Measurements from ENCODE around the gene ARL6.

Gene ARL6

GRCh38 chr3:97795951-97796350 is 31.4 kb downstream of the ARL6 start:
- Mint-ChIP-seq H3K27ac (no peak overlapping the region), H3K9me3 (no peaks in the 10 kb centered on the region), H3K4me3 (no peak overlapping the region), H3K4me1 (ENCODE audit: low read depth) (peaks cover 1% of the 10 kb centered on the region), H3K36me3 (ENCODE audit: low read depth) (no peaks in the 10 kb centered on the region), H3K27me3 (ENCODE audit: low read depth) (no peaks in the 10 kb centered on the region)
- DNase-seq (ENCODE audit: low spot score): no peak

- H3K4me1 Mint-ChIP-seq (ENCODE audit: low read depth): no peaks in the 10 kb centered on the region
- H3K27ac Mint-ChIP-seq: no peak overlapping the region
- H3K9me3 Mint-ChIP-seq: no peaks in the 10 kb centered on the region
- H3K27me3 Mint-ChIP-seq (ENCODE audit: low read depth): peaks cover 14% of the 10 kb centered on the region
- no peaks in the 10 kb centered on the region for H3K36me3 Mint-ChIP-seq (ENCODE audit: low read depth)
- no peak overlapping the region for H3K4me3 Mint-ChIP-seq
- DNase-seq (ENCODE audit: low spot score): no peak
These were observed 39.9 kb downstream of the ARL6 start for GRCh38 chr3:97804471-97804870.

- peaks cover 18% of the 10 kb centered on the region for H3K27me3 Mint-ChIP-seq (ENCODE audit: low read depth)
- H3K36me3 Mint-ChIP-seq (ENCODE audit: low read depth): no peaks in the 10 kb centered on the region
- H3K4me1 Mint-ChIP-seq (ENCODE audit: low read depth): peaks cover 9% of the 10 kb centered on the region
- no peaks in the 10 kb centered on the region for H3K9me3 Mint-ChIP-seq
- H3K4me3 Mint-ChIP-seq: no peak overlapping the region
- no peak for DNase-seq (ENCODE audit: low spot score)
- H3K27ac Mint-ChIP-seq: no peak overlapping the region
These were observed 46.3 kb downstream of the ARL6 start for GRCh38 chr3:97810779-97811390.

GRCh38 chr3:97815149-97815917 is 50.8 kb downstream of the ARL6 start:
- H3K4me1 Mint-ChIP-seq (ENCODE audit: low read depth): peaks cover 12% of the 10 kb centered on the region
- H3K27me3 Mint-ChIP-seq (ENCODE audit: low read depth): peaks cover 8% of the 10 kb centered on the region
- no peaks in the 10 kb centered on the region for H3K9me3 Mint-ChIP-seq
- DNase-seq (ENCODE audit: low spot score): peak; percentile 34
- H3K4me3 Mint-ChIP-seq: no peak overlapping the region
- no peak overlapping the region for H3K27ac Mint-ChIP-seq
- no peaks in the 10 kb centered on the region for H3K36me3 Mint-ChIP-seq (ENCODE audit: low read depth)

GRCh38 chr3:97816811-97817210 is 52.3 kb downstream of the ARL6 start:
- no peak for DNase-seq (ENCODE audit: low spot score)
- Mint-ChIP-seq H3K9me3 (no peaks in the 10 kb centered on the region), H3K4me1 (ENCODE audit: low read depth) (peaks cover 22% of the 10 kb centered on the region), H3K4me3 (no peak overlapping the region), H3K36me3 (ENCODE audit: low read depth) (no peaks in the 10 kb centered on the region), H3K27ac (no peak overlapping the region), H3K27me3 (ENCODE audit: low read depth) (peaks cover 8% of the 10 kb centered on the region)

- H3K27me3 Mint-ChIP-seq (ENCODE audit: low read depth): peaks cover 15% of the 10 kb centered on the region
- no peak for DNase-seq (ENCODE audit: low spot score)
- H3K4me3 Mint-ChIP-seq: no peak overlapping the region
- peaks cover 27% of the 10 kb centered on the region for H3K4me1 Mint-ChIP-seq (ENCODE audit: low read depth)
- H3K9me3 Mint-ChIP-seq: no peaks in the 10 kb centered on the region
- no peaks in the 10 kb centered on the region for H3K36me3 Mint-ChIP-seq (ENCODE audit: low read depth)
- no peak overlapping the region for H3K27ac Mint-ChIP-seq
These were observed 53.4 kb downstream of the ARL6 start for GRCh38 chr3:97817965-97818364.

- no peak for DNase-seq (ENCODE audit: low spot score)
- Mint-ChIP-seq H3K27ac (peak overlapping the region; percentile 63), H3K4me3 (peak overlapping the region; percentile 99), H3K9me3 (no peaks in the 10 kb centered on the region), H3K27me3 (ENCODE audit: low read depth) (peaks cover 36% of the 10 kb centered on the region), H3K36me3 (ENCODE audit: low read depth) (peaks cover 1% of the 10 kb centered on the region), H3K4me1 (ENCODE audit: low read depth) (peaks cover 29% of the 10 kb centered on the region)
These were observed 56.2 kb downstream of the ARL6 start for GRCh38 chr3:97820780-97821179.

- Mint-ChIP-seq H3K27me3 (ENCODE audit: low read depth) (peaks cover 36% of the 10 kb centered on the region), H3K4me3 (peak overlapping the region; percentile 99), H3K36me3 (ENCODE audit: low read depth) (peaks cover 1% of the 10 kb centered on the region), H3K4me1 (ENCODE audit: low read depth) (peaks cover 25% of the 10 kb centered on the region), H3K27ac (peak overlapping the region; percentile 63), H3K9me3 (no peaks in the 10 kb centered on the region)
- no peak for DNase-seq (ENCODE audit: low spot score)
These were observed 56.8 kb downstream of the ARL6 start for GRCh38 chr3:97821287-97821773.

- peaks cover 36% of the 10 kb centered on the region for H3K27me3 Mint-ChIP-seq (ENCODE audit: low read depth)
- peak within 1 kb of the TSS; percentile 94 for H3K27ac Mint-ChIP-seq
- H3K4me1 Mint-ChIP-seq (ENCODE audit: low read depth): peaks cover 25% of the 10 kb centered on the region
- peaks cover 1% of the 10 kb centered on the region for H3K36me3 Mint-ChIP-seq (ENCODE audit: low read depth)
- peak; percentile 88 for DNase-seq (ENCODE audit: low spot score)
- H3K9me3 Mint-ChIP-seq: no peaks in the 10 kb centered on the region
- peak within 1 kb of the TSS; percentile 99 for H3K4me3 Mint-ChIP-seq
These were observed 57.3 kb downstream of the ARL6 start, which contains the start of gene CRYBG3 for GRCh38 chr3:97821774-97822358. Gene CRYBG3 (plus strand): TSS chr3:97822011. CDS start chr3:97822207, 196 bp downstream.

- no peak for DNase-seq (ENCODE audit: low spot score)
- Mint-ChIP-seq H3K27ac (peak overlapping the region; percentile 94), H3K27me3 (ENCODE audit: low read depth) (peaks cover 36% of the 10 kb centered on the region), H3K4me3 (peak overlapping the region; percentile 99), H3K4me1 (ENCODE audit: low read depth) (peaks cover 25% of the 10 kb centered on the region), H3K9me3 (no peaks in the 10 kb centered on the region), H3K36me3 (ENCODE audit: low read depth) (peaks cover 1% of the 10 kb centered on the region)
These were observed 57.8 kb downstream of the ARL6 start for GRCh38 chr3:97822359-97822775.

GRCh38 chr3:97823046-97824004 is 58.8 kb downstream of the ARL6 start:
- no peak for DNase-seq (ENCODE audit: low spot score)
- Mint-ChIP-seq H3K27me3 (ENCODE audit: low read depth) (peaks cover 36% of the 10 kb centered on the region), H3K27ac (peak overlapping the region; percentile 46)

GRCh38 chr3:97825101-97825500 is 60.5 kb downstream of the ARL6 start:
- H3K9me3 Mint-ChIP-seq: no peaks in the 10 kb centered on the region

More at GRCh38 chr3:97823046-97824004, 58.8 kb downstream of the ARL6 start:
- Mint-ChIP-seq H3K4me1 (ENCODE audit: low read depth) (peaks cover 25% of the 10 kb centered on the region), H3K36me3 (ENCODE audit: low read depth) (peaks cover 1% of the 10 kb centered on the region), H3K9me3 (no peaks in the 10 kb centered on the region), H3K4me3 (peak overlapping the region; percentile 99)

GRCh38 chr3:97827741-97828471 is 63.3 kb downstream of the ARL6 start:
- H3K36me3 Mint-ChIP-seq (ENCODE audit: low read depth): peaks cover 3% of the 10 kb centered on the region
- no peak overlapping the region for H3K4me3 Mint-ChIP-seq
- H3K4me1 Mint-ChIP-seq (ENCODE audit: low read depth): peaks cover 11% of the 10 kb centered on the region
- no peak for DNase-seq (ENCODE audit: low spot score)
- H3K27ac Mint-ChIP-seq: no peak overlapping the region
- no peaks in the 10 kb centered on the region for H3K9me3 Mint-ChIP-seq
- H3K27me3 Mint-ChIP-seq (ENCODE audit: low read depth): peaks cover 24% of the 10 kb centered on the region

More at GRCh38 chr3:97825101-97825500, 60.5 kb downstream of the ARL6 start:
- peaks cover 1% of the 10 kb centered on the region for H3K36me3 Mint-ChIP-seq (ENCODE audit: low read depth)
- DNase-seq (ENCODE audit: low spot score): no peak
- no peak overlapping the region for H3K27ac Mint-ChIP-seq
- H3K4me1 Mint-ChIP-seq (ENCODE audit: low read depth): peaks cover 25% of the 10 kb centered on the region
- peaks cover 32% of the 10 kb centered on the region for H3K27me3 Mint-ChIP-seq (ENCODE audit: low read depth)
- H3K4me3 Mint-ChIP-seq: no peak overlapping the region

Measured in T-helper 2 cell treated with Interferon-gamma antibody and Interleukin-4, amounts not matched to agents 5 μg/mL and 100 μg/mL, for 36 hours (primary cell).